Measurements from ENCODE around the gene NPSR1. TPM values are rescaled to one million over a fixed set of nuclear protein-coding genes. Genes with fewer than 3 reads are reported as not detected.

NPSR1 gene
- total RNA-seq, 2 donors from 2014 or later: not detected

- no peaks in the 10 kb centered on the region for H3K36me3 Mint-ChIP-seq (ENCODE audit: insufficient read depth in 2 of 2)
- no peak overlapping the region for H3K27ac Mint-ChIP-seq
- H3K27me3 Mint-ChIP-seq (ENCODE audit: low read depth): peaks cover 28% of the 10 kb centered on the region
- no peaks in the 10 kb centered on the region for H3K9me3 Mint-ChIP-seq
- no peak overlapping the region for H3K4me3 Mint-ChIP-seq
- no peak for ATAC-seq (replicated peaks in 1 of 2)
- H3K4me1 Mint-ChIP-seq (ENCODE audit: low read depth): no peaks in the 10 kb centered on the region
- no peak for DNase-seq
These were observed 179.8 kb downstream of the NPSR1 start for GRCh38 chr7:34837801-34838201.

GRCh38 chr7:34838329-34838728, 180.3 kb downstream of the NPSR1 start:
- Mint-ChIP-seq H3K9me3 (no peaks in the 10 kb centered on the region), H3K4me1 (ENCODE audit: low read depth) (no peaks in the 10 kb centered on the region), H3K4me3 (no peak overlapping the region), H3K27me3 (ENCODE audit: low read depth) (peaks cover 28% of the 10 kb centered on the region), H3K27ac (no peak overlapping the region), H3K36me3 (ENCODE audit: insufficient read depth in 2 of 2) (no peaks in the 10 kb centered on the region)
- DNase-seq (no peak), ATAC-seq (replicated peaks in 1 of 2) (no peak)

- no peaks in the 10 kb centered on the region for H3K4me1 Mint-ChIP-seq (ENCODE audit: low read depth)
- H3K9me3 Mint-ChIP-seq: no peaks in the 10 kb centered on the region
- no peak overlapping the region for H3K27ac Mint-ChIP-seq
These were observed 181.6 kb downstream of the NPSR1 start for GRCh38 chr7:34839645-34840044.

GRCh38 chr7:34840176-34840785, 182.3 kb downstream of the NPSR1 start:
- H3K27me3 Mint-ChIP-seq (ENCODE audit: low read depth): peaks cover 32% of the 10 kb centered on the region
- no peaks in the 10 kb centered on the region for H3K9me3 Mint-ChIP-seq
- H3K4me1 Mint-ChIP-seq (ENCODE audit: low read depth): peaks cover 3% of the 10 kb centered on the region
- no peak overlapping the region for H3K27ac Mint-ChIP-seq
- no peak overlapping the region for H3K4me3 Mint-ChIP-seq
- no peaks in the 10 kb centered on the region for H3K36me3 Mint-ChIP-seq (ENCODE audit: insufficient read depth in 2 of 2)
- no peak for ATAC-seq (replicated peaks in 1 of 2)
- no peak for DNase-seq

More at GRCh38 chr7:34839645-34840044, 181.6 kb downstream of the NPSR1 start:
- DNase-seq (no peak), ATAC-seq (replicated peaks in 1 of 2) (no peak)
- Mint-ChIP-seq H3K27me3 (ENCODE audit: low read depth) (peaks cover 28% of the 10 kb centered on the region), H3K4me3 (no peak overlapping the region), H3K36me3 (ENCODE audit: insufficient read depth in 2 of 2) (no peaks in the 10 kb centered on the region)

- no peak overlapping the region for H3K4me3 Mint-ChIP-seq
- H3K27me3 Mint-ChIP-seq (ENCODE audit: low read depth): peaks cover 38% of the 10 kb centered on the region
- H3K36me3 Mint-ChIP-seq (ENCODE audit: insufficient read depth in 2 of 2): no peaks in the 10 kb centered on the region
- DNase-seq (no peak), ATAC-seq (replicated peaks in 1 of 2) (no peak)
- H3K4me1 Mint-ChIP-seq (ENCODE audit: low read depth): peaks cover 9% of the 10 kb centered on the region
- no peak overlapping the region for H3K27ac Mint-ChIP-seq
- no peaks in the 10 kb centered on the region for H3K9me3 Mint-ChIP-seq
These were observed 183.3 kb downstream of the NPSR1 start for GRCh38 chr7:34841326-34841725.

- Mint-ChIP-seq H3K9me3 (no peaks in the 10 kb centered on the region), H3K36me3 (ENCODE audit: insufficient read depth in 2 of 2) (no peaks in the 10 kb centered on the region), H3K27ac (no peak overlapping the region), H3K27me3 (ENCODE audit: low read depth) (peaks cover 37% of the 10 kb centered on the region), H3K4me1 (ENCODE audit: low read depth) (peaks cover 9% of the 10 kb centered on the region), H3K4me3 (no peak overlapping the region)
- DNase-seq (no peak), ATAC-seq (replicated peaks in 1 of 2) (no peak)
These were observed 184.8 kb downstream of the NPSR1 start for GRCh38 chr7:34842782-34843181.

- Mint-ChIP-seq H3K9me3 (peaks cover 0 to 2% of the 10 kb centered on the region in 2 donors), H3K27ac (no peak overlapping the region), H3K4me3 (no peak overlapping the region), H3K4me1 (ENCODE audit: low read depth) (peaks cover 9% of the 10 kb centered on the region), H3K36me3 (ENCODE audit: insufficient read depth in 2 of 2) (no peaks in the 10 kb centered on the region), H3K27me3 (ENCODE audit: low read depth) (peaks cover 21% of the 10 kb centered on the region)
- ATAC-seq (replicated peaks in 1 of 2) (no peak), DNase-seq (no peak)
These were observed 186.4 kb downstream of the NPSR1 start for GRCh38 chr7:34844406-34844805.

GRCh38 chr7:34844936-34845665, 187.1 kb downstream of the NPSR1 start:
- DNase-seq: no peak
- Mint-ChIP-seq H3K9me3 (peaks cover 0 to 2% of the 10 kb centered on the region in 2 donors), H3K4me1 (ENCODE audit: low read depth) (peaks cover 9% of the 10 kb centered on the region), H3K27me3 (ENCODE audit: low read depth) (peaks cover 14% of the 10 kb centered on the region), H3K4me3 (no peak overlapping the region), H3K27ac (no peak overlapping the region), H3K36me3 (ENCODE audit: insufficient read depth in 2 of 2) (no peaks in the 10 kb centered on the region)
- ATAC-seq (replicated peaks in 1 of 2): no peak

GRCh38 chr7:34845666-34846361, 187.8 kb downstream of the NPSR1 start:
- Mint-ChIP-seq H3K9me3 (peaks cover 0 to 2% of the 10 kb centered on the region in 2 donors), H3K4me3 (no peak overlapping the region), H3K36me3 (ENCODE audit: insufficient read depth in 2 of 2) (no peaks in the 10 kb centered on the region), H3K27ac (no peak overlapping the region), H3K4me1 (ENCODE audit: low read depth) (peaks cover 12% of the 10 kb centered on the region), H3K27me3 (ENCODE audit: low read depth) (peaks cover 15% of the 10 kb centered on the region)
- ATAC-seq (replicated peaks in 1 of 2) (no peak), DNase-seq (no peak)

GRCh38 chr7:34846976-34847375, 189.0 kb downstream of the NPSR1 start:
- DNase-seq: no peak
- no peak for ATAC-seq (replicated peaks in 1 of 2)
- Mint-ChIP-seq H3K9me3 (peaks cover 0 to 2% of the 10 kb centered on the region in 2 donors), H3K36me3 (ENCODE audit: insufficient read depth in 2 of 2) (no peaks in the 10 kb centered on the region), H3K4me3 (no peak overlapping the region), H3K27ac (no peak overlapping the region), H3K27me3 (ENCODE audit: low read depth) (peaks cover 22% of the 10 kb centered on the region), H3K4me1 (ENCODE audit: low read depth) (peaks cover 12% of the 10 kb centered on the region)

GRCh38 chr7:34848670-34849069, 190.7 kb downstream of the NPSR1 start:
- Mint-ChIP-seq H3K4me1 (ENCODE audit: low read depth) (peaks cover 12% of the 10 kb centered on the region), H3K9me3 (peaks cover 0 to 2% of the 10 kb centered on the region in 2 donors), H3K27me3 (ENCODE audit: low read depth) (peaks cover 22% of the 10 kb centered on the region), H3K36me3 (ENCODE audit: insufficient read depth in 2 of 2) (no peaks in the 10 kb centered on the region), H3K4me3 (no peak overlapping the region), H3K27ac (no peak overlapping the region)
- no peak for DNase-seq
- peak; percentile 20 to 60 for ATAC-seq (replicated peaks in 1 of 2)

GRCh38 chr7:34849163-34849960, 191.3 kb downstream of the NPSR1 start:
- Mint-ChIP-seq H3K4me1 (ENCODE audit: low read depth) (peaks cover 12% of the 10 kb centered on the region), H3K9me3 (peaks cover 0 to 2% of the 10 kb centered on the region in 2 donors), H3K4me3 (no peak overlapping the region), H3K36me3 (ENCODE audit: insufficient read depth in 2 of 2) (no peaks in the 10 kb centered on the region), H3K27me3 (ENCODE audit: low read depth) (peaks cover 22% of the 10 kb centered on the region), H3K27ac (no peak overlapping the region)
- ATAC-seq (replicated peaks in 1 of 2): no peak
- DNase-seq: no peak

GRCh38 chr7:34849986-34850385, 192.0 kb downstream of the NPSR1 start:
- Mint-ChIP-seq H3K4me1 (ENCODE audit: low read depth) (peaks cover 12% of the 10 kb centered on the region), H3K9me3 (peaks cover 0 to 2% of the 10 kb centered on the region in 2 donors), H3K4me3 (no peak overlapping the region), H3K27me3 (ENCODE audit: low read depth) (peaks cover 24% of the 10 kb centered on the region), H3K27ac (no peak overlapping the region), H3K36me3 (ENCODE audit: insufficient read depth in 2 of 2) (no peaks in the 10 kb centered on the region)
- ATAC-seq (replicated peaks in 1 of 2): no peak
- no peak for DNase-seq

Data from activated T-cell treated with anti-CD3 and anti-CD28 coated beads, Interleukin-2, amount 50 U/mL, for 72 hours (primary cell).